GM21423 (cell line): Measurements from ENCODE around the gene KIAA1217.
"Not testable (repeated sequence)": the region's sequence is repeated elsewhere in the genome, so short reads cannot be mapped to it uniquely, and the experiment has no call there.

Source experiments
- ATAC-seq: cut with Tn5 transposase; IDR thresholded peaks from one replicate; pipeline ENCODE4 v1.9.1; 2021; ENCODE audit warnings: mild to moderate bottlenecking, moderate library complexity; ENCODE audit not compliant: unreplicated experiment

KIAA1217 gene

DNA sequence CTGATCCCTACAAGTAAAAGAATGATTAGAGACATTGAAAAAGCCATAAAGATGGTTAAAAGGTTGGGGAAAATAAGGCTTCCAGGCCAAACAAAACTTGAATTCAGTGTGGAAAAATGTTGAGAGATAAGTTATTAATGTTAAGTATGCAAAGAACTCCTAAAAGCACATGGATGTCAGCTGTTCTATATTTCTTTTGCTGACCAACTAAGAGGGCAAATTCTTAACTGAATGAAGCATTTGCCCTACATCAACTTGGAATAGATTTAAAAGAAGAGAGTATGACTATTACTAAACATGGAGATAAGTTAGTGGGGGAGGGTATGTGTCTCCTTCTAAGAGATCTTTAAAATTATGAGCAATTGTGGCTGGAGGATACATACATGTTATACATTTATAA, 124.8 kb downstream of the KIAA1217 start:
- ATAC-seq, result no peak

DNA sequence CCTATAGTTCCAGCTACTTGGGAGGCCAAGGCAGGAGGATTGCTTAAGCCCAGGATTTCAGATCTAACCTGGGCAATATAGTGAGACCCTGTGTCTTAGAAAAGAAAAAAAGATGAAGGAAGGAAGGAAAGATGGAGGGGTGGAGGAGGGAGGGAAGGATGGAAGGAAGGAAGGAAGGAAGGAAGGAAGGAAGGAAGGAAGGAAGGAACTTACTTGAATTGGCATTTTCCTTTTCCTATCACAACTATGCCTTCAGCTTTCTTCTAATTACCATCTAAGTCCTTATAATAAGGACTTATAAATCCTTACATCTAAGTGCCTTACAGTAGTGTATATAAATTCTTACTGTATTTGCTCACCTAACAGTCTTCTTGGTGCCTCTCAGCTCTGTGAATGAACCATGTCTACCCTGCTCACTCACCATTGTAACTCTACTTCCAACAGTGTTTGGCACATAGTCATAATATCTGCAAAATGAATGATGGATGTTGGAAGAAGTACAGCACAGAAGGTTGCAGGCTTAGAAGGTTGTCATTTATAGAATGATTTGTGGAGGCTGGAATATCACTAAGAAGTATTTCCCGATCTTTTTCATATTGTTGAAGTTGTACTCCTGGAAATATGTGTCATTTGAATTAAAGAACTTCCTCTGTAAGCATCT, 125.5 kb downstream of the KIAA1217 start:
- ATAC-seq, result no peak

DNA sequence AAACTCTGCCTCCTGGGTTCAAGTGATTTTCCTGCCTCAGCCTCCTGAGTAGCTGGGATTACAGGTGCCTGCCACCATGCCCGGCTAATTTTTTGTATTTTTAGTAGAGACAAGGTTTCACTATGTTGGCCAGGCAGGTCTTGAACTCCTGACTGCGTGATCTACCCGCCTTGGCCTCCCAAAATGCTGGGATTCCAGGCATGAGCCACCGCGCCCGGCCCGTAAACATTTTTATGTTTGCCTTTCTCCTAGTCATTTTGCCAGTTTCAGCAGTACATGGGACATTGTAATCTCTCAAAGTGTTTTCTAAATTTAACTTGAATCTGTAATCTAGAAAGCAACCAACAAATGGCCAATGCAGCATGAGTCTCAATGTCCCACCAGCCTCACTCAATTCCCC, 128.8 kb downstream of the KIAA1217 start:
- ATAC-seq, result not testable (repeated sequence)

DNA sequence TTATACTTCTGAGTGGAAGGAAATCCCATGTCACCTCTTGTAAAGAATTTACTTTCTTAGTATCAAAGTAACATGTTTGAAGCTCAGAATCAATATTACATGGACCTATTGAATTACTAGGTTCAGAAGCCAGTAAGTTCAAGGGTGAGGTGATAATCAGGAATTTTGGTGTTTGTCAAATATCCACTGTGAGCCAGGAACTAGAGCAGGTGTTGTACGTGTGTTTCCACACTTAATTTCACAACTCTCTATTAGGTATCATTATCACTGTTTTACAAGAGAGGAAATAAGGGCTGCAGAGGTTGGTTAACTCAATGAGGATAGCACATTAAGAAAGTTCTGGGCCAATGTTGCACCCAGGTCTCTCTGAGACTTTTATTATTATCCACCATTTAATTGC, 130.4 kb downstream of the KIAA1217 start:
- ATAC-seq, result no peak

DNA sequence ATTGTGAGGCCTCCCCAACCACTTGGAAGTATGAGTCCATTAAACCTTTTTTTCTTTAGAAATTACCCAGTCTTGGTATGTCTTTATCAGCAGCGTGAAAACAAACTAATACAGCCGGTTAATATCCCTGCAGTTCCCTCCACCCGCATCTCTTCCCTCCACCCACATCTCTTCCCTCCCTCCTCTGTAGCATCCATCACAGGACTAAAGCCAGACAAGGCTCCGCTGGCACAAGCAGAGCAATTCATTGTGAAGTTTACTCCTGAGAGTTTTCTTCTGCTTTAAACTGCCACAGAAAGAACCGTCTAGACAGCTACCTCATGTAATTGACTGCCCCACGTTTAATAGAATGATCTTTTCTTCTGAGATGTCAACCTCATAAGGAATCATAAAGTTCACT, 131.5 kb downstream of the KIAA1217 start:
- no peak for ATAC-seq

DNA sequence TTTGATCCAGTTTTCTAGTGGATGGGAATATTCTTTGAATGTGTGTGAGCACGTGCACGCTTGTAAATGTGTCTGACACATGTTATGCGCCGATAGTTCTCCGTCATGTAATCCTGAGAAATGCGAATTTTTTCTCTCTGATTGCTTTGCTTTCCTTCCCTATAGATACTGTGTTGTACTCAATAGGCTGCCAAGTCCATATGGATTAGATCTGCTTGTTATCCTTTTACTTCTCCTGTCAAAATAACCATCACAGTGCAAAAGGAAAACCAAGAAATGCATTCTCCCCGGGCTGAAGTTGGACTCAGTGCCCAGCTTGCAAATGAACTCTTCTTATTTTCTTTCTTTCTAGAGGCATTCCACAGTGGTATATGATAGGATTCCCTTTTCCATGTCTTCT, 131.9 kb downstream of the KIAA1217 start:
- no peak for ATAC-seq

DNA sequence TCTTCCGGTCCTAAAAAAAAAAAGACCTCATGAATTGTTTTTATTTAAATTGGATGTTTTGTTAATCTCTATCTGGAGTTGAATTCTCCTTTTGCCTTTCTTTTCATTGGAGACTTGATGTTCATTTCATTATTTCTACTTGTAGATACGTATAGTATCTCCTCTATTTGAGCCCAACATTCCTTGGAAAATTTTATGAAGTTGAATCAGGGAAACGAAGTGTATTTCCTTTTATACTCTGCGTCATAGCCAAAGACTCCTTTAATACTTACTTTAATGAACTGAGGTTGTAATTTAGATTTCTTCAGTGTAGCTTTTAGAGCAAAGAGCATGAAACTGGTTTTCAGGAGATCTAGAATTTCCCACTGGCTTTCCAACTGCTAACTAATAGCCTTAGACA, 132.4 kb downstream of the KIAA1217 start:
- ATAC-seq, result no peak

DNA sequence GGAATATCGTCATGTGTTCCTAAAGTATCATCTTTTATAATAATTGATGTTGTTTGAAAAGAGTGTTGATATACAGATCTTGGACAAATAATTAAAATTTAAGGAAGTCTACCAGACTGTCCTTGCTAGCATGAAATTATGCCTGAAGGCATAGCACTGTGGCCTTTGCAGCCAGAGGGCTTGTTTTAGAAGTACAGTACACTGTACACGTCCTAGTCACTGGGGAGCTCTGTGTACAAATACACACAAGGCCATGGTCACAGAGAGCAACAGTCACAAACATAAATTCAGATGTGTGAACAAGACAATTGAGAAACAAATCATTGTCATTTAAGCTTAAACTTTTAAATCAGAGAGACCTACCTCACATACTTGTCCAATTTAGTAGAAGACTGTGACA, 133.0 kb downstream of the KIAA1217 start:
- no peak for ATAC-seq

DNA sequence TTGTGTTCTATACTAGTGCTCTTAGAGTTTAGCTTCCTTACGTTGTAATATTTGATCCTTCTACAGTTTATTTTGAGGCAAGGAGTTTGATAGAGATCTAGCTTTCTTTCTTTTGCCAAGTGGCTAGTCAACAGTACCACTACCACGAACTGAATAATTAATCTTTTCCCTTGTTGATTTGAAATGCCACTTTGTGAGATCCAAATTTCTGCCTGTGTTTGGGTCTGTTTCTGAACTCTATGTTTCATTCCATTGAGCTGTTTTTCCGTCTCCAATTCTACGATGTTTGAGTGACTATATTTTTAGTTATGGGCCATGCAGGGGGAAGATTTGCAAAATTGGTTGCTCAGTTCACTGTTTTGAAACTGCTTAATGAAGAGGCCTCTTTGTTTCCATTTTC, 134.7 kb downstream of the KIAA1217 start:
- ATAC-seq, result no peak

DNA sequence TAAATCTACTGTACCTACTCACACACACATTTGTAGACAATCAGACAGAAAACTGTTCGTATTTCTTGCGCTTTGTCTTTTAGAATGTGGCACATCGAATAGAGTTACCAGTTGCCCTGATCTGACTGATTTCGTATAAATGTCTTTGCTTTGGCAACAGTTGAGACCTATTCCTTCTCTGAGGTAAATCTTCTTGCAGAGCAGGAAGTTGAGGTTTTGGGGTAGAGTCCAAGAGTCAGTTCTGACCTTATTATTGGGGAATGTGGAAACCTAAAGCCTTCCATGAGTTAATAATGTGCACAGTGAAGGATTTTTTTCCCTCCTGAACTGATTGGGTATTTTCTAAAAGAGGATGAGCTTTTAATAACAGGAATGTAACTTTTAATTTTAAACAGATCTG, 135.3 kb downstream of the KIAA1217 start:
- no peak for ATAC-seq

DNA sequence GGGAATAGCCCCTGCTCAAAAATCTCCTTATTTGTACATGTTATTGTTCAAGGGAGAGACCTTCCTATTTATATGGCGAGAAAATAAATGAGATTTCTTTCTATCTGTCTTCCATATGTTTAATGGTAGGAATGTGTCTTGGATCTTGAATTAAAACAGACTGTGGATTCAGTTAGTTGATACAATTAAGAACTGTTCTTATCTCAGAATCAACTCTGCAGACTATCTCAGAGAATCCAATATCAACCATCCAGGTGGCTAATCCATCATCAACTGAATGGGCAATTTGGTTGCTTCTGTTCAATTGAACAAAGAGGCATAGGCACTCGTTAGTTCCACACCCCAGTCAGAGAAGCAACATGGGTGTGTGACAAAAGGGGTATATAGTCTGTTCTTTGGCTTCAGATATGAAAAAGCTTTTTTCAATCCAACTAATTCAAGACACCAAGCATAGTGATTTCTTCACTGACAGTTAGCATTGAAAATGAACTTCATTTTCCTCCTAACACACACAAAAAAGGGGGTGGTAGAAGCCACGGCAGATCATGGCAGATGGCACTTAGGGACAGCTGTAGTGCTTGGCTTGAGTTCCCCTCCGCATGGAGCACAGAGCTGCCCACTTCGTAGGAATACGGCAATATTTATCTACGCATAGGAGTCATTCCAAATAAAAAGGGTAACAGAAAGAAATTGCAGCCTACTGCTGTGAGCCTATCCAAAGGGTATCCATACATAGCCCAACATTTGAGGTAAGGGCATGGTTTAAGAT, 135.9 kb downstream of the KIAA1217 start:
- ATAC-seq, result no peak

DNA sequence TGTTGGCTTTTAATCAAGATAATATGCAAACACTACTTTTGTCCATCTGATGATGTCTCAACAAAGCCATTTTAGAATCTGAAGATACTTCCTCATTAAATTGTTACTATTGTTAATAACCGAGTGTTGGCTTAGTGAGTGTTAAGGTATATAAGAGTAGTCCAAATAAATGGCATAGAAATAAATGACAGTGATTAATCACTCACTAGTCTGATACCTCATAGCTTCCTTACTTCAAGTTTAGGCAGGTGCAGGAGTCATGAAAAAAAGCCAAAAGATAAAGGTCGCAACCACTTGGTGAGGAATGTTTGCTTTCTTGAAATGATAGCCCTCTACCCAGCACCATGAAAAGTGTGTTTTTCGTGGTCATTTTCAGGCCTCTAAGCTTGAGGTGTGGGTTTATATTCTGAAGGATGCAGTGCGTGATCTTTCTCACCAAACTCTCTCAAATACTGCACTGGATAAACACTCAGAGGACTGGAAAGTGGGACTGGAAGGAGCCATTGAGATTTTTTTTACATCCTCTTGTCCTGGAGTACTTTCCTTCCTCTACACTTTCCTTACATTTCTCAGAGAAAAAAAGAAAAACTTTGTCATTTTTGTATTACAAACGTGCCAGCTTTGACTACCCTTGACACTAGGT, 138.1 kb downstream of the KIAA1217 start:
- no peak for ATAC-seq

DNA sequence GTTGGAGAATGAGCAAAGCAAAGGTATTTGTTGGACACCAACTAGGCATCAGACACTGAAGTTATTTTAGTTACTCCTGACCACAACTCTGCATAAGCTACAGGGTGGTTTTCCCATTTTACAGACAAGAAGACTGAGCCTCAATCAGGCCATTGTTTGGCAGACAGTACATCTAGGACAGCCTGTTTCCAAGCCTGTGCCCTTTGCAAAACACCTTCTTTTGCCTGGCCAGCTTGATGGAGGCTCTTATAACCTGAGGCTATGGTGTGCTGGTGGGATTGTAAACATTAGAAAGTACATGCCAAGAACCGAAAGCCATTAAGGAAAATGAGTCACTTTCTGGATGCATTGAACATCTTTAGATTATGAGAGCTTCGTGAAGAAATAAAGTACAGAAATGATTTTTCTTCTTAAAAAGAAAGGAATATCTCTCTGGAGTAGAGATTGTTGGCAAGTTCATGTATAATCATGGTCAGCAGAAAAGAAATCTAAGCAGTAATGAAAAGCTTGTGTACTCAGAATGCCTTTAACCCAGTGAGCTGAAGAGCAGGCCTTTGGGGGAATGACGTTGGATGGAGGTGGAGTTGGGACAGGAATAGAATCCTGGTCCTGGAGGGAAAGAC, 140.6 kb downstream of the KIAA1217 start:
- ATAC-seq, result no peak

DNA sequence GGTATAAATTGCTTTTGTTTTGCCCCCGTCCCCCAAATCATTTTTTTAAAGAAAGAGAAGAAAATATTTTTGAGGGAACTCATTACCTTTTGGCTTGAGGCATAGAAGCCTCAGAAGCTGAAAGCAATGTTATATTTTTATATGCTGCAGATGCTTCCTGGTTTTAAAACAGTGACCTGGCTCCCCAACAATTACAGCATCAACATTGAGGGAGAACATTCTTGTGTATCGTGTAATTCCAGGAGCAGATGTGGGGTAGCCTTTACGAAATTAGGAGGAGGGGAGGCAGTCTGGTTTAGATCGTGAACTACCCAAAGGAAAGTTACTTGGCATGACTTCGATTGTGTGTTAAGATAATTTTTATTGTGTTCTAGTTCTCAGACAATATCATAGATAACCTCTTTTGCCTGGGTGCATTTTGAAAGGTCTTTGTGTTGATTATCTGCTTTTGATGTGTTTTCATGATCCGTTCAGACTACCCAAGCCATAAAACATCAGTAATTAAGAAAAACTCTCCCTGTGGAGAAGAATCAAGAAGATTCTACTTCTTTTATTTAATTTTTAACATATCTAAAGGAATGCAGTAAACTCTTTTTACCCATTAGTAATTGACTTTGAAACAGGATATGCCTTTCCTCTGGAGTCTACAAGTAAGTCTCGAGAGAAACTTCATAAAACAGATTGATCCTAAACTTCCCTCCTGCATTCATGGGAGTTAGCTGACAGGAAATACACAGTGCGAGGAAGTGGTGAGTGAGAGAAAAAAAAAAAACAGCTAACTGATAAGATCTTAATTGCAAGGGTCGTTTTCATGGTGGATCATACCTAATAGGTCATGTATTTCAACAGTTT, 141.4 kb downstream of the KIAA1217 start:
- ATAC-seq, result no peak

DNA sequence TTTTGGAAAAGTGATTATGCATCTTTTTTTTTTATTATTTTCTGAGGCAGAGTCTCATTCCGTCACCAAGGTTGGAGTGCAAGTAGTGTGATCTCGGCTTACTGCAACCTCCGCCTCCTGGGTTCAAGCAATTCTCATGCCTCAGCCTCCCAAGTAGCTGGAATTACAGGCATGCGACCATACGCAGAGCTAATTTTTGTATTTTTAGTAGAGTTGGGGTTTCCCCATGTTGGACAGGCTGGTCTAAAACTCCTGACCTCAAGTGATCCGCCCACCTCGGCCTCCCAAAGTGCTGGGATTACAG, 141.9 kb downstream of the KIAA1217 start:
- ATAC-seq, result not testable (repeated sequence)

DNA sequence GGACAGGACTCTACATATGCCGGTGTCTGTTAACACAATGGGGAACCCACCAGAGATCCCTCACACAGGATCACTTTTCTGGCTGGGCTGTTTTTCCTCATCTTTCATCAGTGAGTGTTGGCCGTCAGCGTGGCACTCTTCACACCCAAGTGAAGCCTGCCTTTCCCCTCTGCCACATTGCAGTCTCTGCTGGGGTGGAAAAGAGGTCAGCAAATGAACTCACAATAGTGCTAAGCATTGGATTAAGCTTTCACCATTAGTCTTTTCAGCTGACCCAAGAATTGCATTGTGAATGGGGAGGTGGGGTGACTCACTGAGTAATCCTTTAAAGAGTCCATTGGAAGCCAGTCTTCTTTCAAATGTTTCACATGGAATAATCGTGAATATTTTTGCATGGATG, 143.0 kb downstream of the KIAA1217 start:
- no peak for ATAC-seq

DNA sequence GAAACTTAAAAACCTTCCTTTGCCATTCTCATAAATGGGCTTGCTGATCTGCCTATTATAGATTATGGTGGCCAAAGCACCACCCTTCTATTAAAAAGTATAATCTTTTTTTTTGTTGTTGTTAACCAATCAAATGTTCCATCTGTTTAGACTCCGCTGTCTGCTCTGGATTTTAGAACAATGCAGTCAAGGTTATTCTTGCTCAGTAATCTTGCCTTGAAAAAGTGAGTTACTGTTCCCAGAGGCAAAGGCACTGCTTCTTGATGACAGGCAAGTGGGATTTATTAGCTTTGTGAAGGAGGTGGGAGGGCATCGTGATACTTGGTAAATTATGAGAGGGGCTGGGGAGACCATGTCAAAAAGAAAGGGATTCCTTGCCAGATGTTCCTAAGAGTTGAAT, 143.5 kb downstream of the KIAA1217 start:
- ATAC-seq, result no peak

DNA sequence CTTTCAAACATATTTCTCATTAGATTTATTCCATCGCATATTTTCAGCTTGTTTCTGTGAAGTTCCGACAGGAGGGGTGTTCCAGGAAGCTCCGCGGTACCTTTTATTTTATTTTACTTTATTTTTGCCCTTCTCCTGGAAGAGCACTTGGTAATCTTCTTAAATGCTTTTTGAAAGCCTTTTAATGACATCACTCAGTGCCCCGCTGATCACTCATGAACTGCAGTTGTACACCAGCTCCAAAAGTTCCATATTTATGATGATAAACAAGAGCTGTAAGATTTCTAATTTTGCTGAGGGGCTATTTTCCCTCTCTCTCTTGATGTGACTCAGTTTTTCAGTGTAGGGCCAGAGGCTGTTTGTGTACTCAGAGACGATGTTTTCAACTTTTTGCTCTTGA, 144.4 kb downstream of the KIAA1217 start:
- ATAC-seq, result no peak

DNA sequence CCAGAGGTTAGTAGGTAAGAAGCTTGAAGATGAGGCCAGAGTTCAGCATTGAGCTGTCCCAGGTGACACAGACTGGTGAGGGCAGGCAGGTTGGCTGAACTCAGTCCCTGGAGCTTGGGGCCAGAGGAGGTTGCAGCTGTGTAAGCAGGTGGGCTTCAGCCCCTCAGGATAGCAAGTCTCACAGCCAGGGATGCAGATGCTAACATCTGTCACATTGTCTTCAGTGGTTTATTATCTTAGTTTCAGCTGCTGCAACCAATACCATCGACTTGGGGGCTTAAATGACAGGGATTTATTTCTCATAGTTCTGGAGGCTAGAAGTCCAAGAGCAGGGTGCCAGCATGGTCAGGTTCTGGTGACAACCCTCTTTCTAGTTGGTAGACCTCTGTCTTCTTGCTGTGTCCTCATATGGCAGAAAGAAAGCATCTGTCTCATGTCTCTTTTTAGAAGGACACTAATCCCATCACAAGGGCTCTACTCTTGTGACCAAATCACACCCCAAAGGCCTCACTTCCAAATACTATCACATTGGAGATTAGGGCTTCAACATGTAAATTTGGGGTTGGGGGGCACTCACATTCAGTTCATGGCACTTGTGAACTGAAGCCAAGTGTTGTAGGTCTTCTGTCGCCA, 146.2 kb downstream of the KIAA1217 start:
- no peak for ATAC-seq

DNA sequence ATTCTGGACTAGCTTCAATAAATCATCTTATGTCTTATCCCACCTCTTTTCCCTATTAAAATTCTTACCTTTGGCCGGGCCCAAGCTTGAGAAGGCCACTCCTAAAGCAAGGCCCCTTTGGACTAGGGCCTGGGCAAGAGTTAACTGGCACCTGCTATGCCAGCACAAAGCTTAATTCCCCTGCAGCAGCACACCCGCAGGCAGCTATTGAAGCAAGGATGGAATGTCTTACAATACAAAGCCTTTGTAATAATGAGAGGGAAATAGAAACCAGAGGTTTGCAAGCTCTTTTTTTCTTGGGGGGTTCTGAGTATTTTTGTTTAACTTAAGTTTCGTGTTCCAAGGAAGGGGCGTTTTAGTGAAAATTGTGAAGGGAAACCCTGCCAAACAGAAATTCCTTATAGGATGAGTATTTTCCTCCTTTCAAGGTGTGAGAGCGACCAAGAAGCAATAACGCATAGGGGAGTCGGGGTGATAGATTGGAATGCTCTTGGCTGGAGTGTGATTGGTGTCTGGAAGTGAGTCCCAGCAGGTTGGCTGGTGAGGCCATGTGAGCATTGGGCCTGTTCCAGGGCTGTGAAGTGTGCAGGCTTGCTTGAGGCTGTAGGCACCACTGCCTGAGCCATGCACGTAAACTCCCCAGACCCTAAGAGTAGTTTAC, 148.5 kb downstream of the KIAA1217 start:
- no peak for ATAC-seq
